Hepatocyte (in vitro differentiated cells): Measurements from ENCODE around the gene MICAL2. TPM values are rescaled to one million over a fixed set of nuclear protein-coding genes. Genes with fewer than 3 reads are reported as not detected.

Source experiments
- DNase-seq: peaks from one replicate; pipeline ENCODE4 v3.0.0-alpha.2; 2016; ENCODE audit warnings: low spot score
- H2AFZ ChIP-seq: fragments of 200-600 bp; sonication (generic); 2 replicates; pipeline ENCODE4 v1.6.0; 2016; ENCODE audit warnings: antibody characterized with exemption, mild to moderate bottlenecking
- H3K27ac ChIP-seq: fragments of 200-600 bp; sonication (generic); 2 replicates; pipeline ENCODE4 v1.5.1; 2016; ENCODE audit warnings: mild to moderate bottlenecking
- H3K27me3 ChIP-seq: fragments of 200-600 bp; sonication (generic); 2 replicates; pipeline ENCODE4 v1.6.1; 2016
- H3K36me3 ChIP-seq: fragments of 200-600 bp; sonication (generic); replicated peaks from 2 replicates; pipeline ENCODE4 v1.5.1; 2016; ENCODE audit warnings: low read depth; ENCODE audit not compliant: insufficient read depth
- H3K4me1 ChIP-seq: fragments of 200-600 bp; sonication (generic); 2 replicates; pipeline ENCODE4 v1.5.1; 2016; ENCODE audit warnings: mild to moderate bottlenecking, moderate library complexity; ENCODE audit not compliant: insufficient read depth
- H3K4me2 ChIP-seq: fragments of 200-600 bp; sonication (generic); 2 replicates; pipeline ENCODE4 v1.6.0; 2016
- H3K4me3 ChIP-seq: fragments of 200-600 bp; sonication (generic); 2 replicates; pipeline ENCODE4 v1.5.1; 2016; ENCODE audit warnings: mild to moderate bottlenecking
- H3K79me2 ChIP-seq: fragments of 200-600 bp; sonication (generic); 2 replicates; pipeline ENCODE4 v1.6.0; 2017; ENCODE audit warnings: mild to moderate bottlenecking
- H3K9me2 ChIP-seq: fragments of 200-600 bp; sonication (generic); replicated peaks from 2 replicates; pipeline ENCODE4 v1.6.0; 2017; ENCODE audit warnings: mild to moderate bottlenecking; ENCODE audit not compliant: insufficient read depth
- H3K9me3 ChIP-seq: fragments of 200-600 bp; sonication (generic); 2 replicates; pipeline ENCODE4 v1.5.1; 2016; ENCODE audit warnings: low read depth, mild to moderate bottlenecking
- H4K20me1 ChIP-seq: fragments of 200-600 bp; sonication (generic); 2 replicates; pipeline ENCODE4 v1.6.0; 2016; ENCODE audit warnings: mild to moderate bottlenecking; ENCODE audit not compliant: insufficient read depth, poor library complexity, severe bottlenecking
- EZH2 ChIP-seq: fragments of 200-600 bp; sonication (generic); IDR thresholded peaks from 2 replicates; pipeline ENCODE4 v1.6.1; 2016; ENCODE audit warnings: antibody characterized with exemption, mild to moderate bottlenecking, borderline replicate concordance
- EZH2phosphoT487 ChIP-seq: fragments of 200-600 bp; sonication (generic); IDR thresholded peaks from one replicate; pipeline ENCODE4 v1.6.1; 2018; ENCODE audit warnings: antibody characterized with exemption, mild to moderate bottlenecking, low read depth, moderate library complexity; ENCODE audit not compliant: unreplicated experiment, severe bottlenecking
- WGBS: methylation state at CpG from one replicate; pipeline ENCODE4 v1.1.6; 2016; ENCODE audit warnings: low lambda C conversion rate; ENCODE audit errors: missing lambda C conversion rate; 5-methylcytosine and 5-hydroxymethylcytosine counted together
- polyA plus RNA-seq: library from polyadenylated mRNA; unstranded; fragments of >200 nt; fragmentation: Nextera tagmentation; extraction: Ambion mirVana; gene quantifications from 2 replicates; pipeline ENCODE4 v1.2.1, GENCODE V29; 2016
- total RNA-seq: library from RNA; depleted of rRNA; stranded (reverse); fragments of >200 nt; gene quantifications from 2 replicates; pipeline ENCODE4 v1.2.3, GENCODE V29; 2014
- TF ChIP-seq, protein P1 (sequence below): fragments of 200-600 bp; sonication (generic); IDR thresholded peaks from 2 replicates; pipeline ENCODE4 v1.5.1; 2016; ENCODE audit warnings: antibody characterized with exemption, mild to moderate bottlenecking; ENCODE audit not compliant: poor library complexity

The MICAL2 gene
- total and polyA plus RNA-seq, 2 experiments from 2014 or later, result 36.8 to 56.0 TPM

DNA sequence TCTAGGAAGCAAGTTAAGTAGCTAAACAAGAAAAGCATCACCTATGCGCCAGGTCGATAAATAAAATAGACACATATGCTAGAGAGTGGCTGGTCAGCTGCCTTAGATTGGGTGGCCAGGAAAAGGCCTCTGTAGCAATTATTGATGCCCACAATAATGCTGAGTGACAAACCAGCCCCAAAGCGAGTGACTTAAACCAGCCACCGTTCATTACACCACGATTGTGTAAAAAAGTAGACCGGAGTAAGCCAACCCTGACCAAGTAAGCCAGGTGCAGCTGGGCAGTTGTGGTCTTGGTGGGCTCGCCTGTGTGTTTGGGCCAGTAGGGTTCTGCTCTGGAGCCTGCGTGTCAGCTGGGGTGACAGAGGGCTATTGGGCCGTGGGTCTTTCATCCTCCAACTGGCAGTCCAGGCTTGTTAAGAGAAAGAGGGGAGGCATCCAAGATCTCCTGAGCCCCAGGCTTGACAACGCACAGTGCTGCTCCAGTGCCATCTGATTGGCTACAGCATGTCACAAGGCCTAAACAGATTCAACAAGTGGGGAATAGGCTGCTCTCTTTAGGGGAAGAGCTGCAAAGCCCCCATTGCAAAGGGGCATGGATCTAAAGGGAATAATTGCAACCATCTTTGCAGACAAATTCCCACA lies 166.6 kb downstream of the MICAL2 start:
- no peaks in the 10 kb centered on the region for H3K27me3 ChIP-seq
- H3K27ac ChIP-seq, result no peak overlapping the region
- 95% methylated on average over 10 of the region's 10 CpGs for WGBS
- no peak for DNase-seq
- H3K9me2 ChIP-seq, result no peaks in the 10 kb centered on the region
- H3K36me3 ChIP-seq, result no peaks in the 10 kb centered on the region
- no peak overlapping the region for H2AFZ ChIP-seq
- H3K4me2 ChIP-seq, result no peak overlapping the region
- no peaks in the 10 kb centered on the region for H3K79me2 ChIP-seq
- no peaks in the 10 kb centered on the region for H4K20me1 ChIP-seq
- TF ChIP-seq EZH2phosphoT487, result no peak
- TF ChIP-seq EZH2, result no peak
- TF ChIP-seq, protein P1, sequence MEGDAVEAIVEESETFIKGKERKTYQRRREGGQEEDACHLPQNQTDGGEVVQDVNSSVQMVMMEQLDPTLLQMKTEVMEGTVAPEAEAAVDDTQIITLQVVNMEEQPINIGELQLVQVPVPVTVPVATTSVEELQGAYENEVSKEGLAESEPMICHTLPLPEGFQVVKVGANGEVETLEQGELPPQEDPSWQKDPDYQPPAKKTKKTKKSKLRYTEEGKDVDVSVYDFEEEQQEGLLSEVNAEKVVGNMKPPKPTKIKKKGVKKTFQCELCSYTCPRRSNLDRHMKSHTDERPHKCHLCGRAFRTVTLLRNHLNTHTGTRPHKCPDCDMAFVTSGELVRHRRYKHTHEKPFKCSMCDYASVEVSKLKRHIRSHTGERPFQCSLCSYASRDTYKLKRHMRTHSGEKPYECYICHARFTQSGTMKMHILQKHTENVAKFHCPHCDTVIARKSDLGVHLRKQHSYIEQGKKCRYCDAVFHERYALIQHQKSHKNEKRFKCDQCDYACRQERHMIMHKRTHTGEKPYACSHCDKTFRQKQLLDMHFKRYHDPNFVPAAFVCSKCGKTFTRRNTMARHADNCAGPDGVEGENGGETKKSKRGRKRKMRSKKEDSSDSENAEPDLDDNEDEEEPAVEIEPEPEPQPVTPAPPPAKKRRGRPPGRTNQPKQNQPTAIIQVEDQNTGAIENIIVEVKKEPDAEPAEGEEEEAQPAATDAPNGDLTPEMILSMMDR, result no peak
- H3K4me1 ChIP-seq, result peaks cover 11% of the 10 kb centered on the region
- H3K9me3 ChIP-seq, result no peaks in the 10 kb centered on the region
- no peak overlapping the region for H3K4me3 ChIP-seq

- no peak overlapping the region for H3K4me2 ChIP-seq
- H3K79me2 ChIP-seq, result no peaks in the 10 kb centered on the region
- H3K27ac ChIP-seq, result peak overlapping the region; percentile 74
- no peaks in the 10 kb centered on the region for H4K20me1 ChIP-seq
- H3K36me3 ChIP-seq, result no peaks in the 10 kb centered on the region
- H3K27me3 ChIP-seq, result no peaks in the 10 kb centered on the region
- no peaks in the 10 kb centered on the region for H3K9me3 ChIP-seq
- H3K9me2 ChIP-seq, result no peaks in the 10 kb centered on the region
- TF ChIP-seq EZH2phosphoT487, result no peak
- TF ChIP-seq, protein P1, result no peak
- no peak for TF ChIP-seq EZH2
- H3K4me3 ChIP-seq, result no peak overlapping the region
- H2AFZ ChIP-seq, result no peak overlapping the region
- 78% methylated on average over 13 of the region's 13 CpGs for WGBS
- peaks cover 11% of the 10 kb centered on the region for H3K4me1 ChIP-seq
- DNase-seq, result peak; percentile 66
Observed at GRCh38 chr11:12278766-12279671, 168.6 kb downstream of the MICAL2 start.

- TF ChIP-seq EZH2phosphoT487, result no peak
- no peak for TF ChIP-seq EZH2
- TF ChIP-seq, protein P1, result no peak
- Histone ChIP-seq H3K4me2 (no peak overlapping the region), H4K20me1 (no peaks in the 10 kb centered on the region), H3K79me2 (no peaks in the 10 kb centered on the region), H2AFZ (no peak overlapping the region), H3K4me1 (peaks cover 11% of the 10 kb centered on the region), H3K27me3 (no peaks in the 10 kb centered on the region), H3K27ac (peak overlapping the region; percentile 74), H3K9me3 (no peaks in the 10 kb centered on the region), H3K36me3 (no peaks in the 10 kb centered on the region), H3K9me2 (no peaks in the 10 kb centered on the region), H3K4me3 (no peak overlapping the region)
- WGBS, result 85% methylated on average over 4 of the region's 4 CpGs
- no peak for DNase-seq
Observed at GRCh38 chr11:12279672-12280108, 169.3 kb downstream of the MICAL2 start.
